ENCODE results near the gene MAPK8IP1.

GRCh38 chr11:45853332-45854219 is 31.9 kb upstream of the MAPK8IP1 start:
- TF ChIP-seq POLR2AphosphoS5 (IDR thresholded peaks at IDR 0.05) = no peak
- TF ChIP-seq CTCF (IDR thresholded peaks at IDR 0.05) = no peak
- no peak for TF ChIP-seq POLR2A (IDR thresholded peaks at IDR 0.05; ENCODE audit: low read depth)

All from esophagus muscularis mucosa (tissue), 3 donors.